IMR-90 (cell line): ENCODE results near the gene KCP. TPM values are rescaled to one million over a fixed set of nuclear protein-coding genes. Genes with fewer than 3 reads are reported as not detected.

ENCODE experiments used
- ATAC-seq: fragments of 200-7000 bp; cut with Tn5 transposase; 2 replicates; pipeline ENCODE4 v1.9.1; 2020; ENCODE audit warnings: low read depth, mild to moderate bottlenecking, moderate library complexity
- BruUV-seq: library from RNA; stranded (reverse); fragments of 400-500 nt; replicated peaks from 2 replicates; lab custom pipeline; 2021; lab: Mats Ljungman, UMichigan
- CTCF ChIA-PET: fragments of 300-600 bp; formaldehyde crosslinking; extraction: SDS; loops from one replicate; lab custom pipeline; 2021; ENCODE audit warnings: antibody characterized with exemption; lab: Yijun Ruan, JAX
- POLR2A ChIA-PET: fragments of 300-600 bp; sonication (Branson Sonifier 250); formaldehyde crosslinking; loops from one replicate; lab custom pipeline; 2022; ENCODE audit warnings: antibody characterized with exemption; ENCODE audit not compliant: unreplicated experiment; lab: Charles Lee
- DNase-seq: peaks from one replicate; pipeline ENCODE4 v3.0.0; 2013
- H2AFZ ChIP-seq: replicated peaks from 2 replicates; pipeline ENCODE3; 2013; ENCODE audit warnings: low read length, mild to moderate bottlenecking; ENCODE audit not compliant: poor library complexity
- H2AK5ac ChIP-seq: 2 replicates; pipeline ENCODE4 v1.6.1; 2013; ENCODE audit warnings: low read depth, low read length, inconsistent platforms
- H2AK9ac ChIP-seq: replicated peaks from 2 replicates; pipeline ENCODE3; 2013; ENCODE audit warnings: mild to moderate bottlenecking, low read depth, low read length, moderate library complexity; ENCODE audit not compliant: poor library complexity
- H2BK120ac ChIP-seq: 2 replicates; pipeline ENCODE4 v1.6.1; 2013; ENCODE audit warnings: low read depth, low read length, inconsistent platforms
- H2BK15ac ChIP-seq: 3 replicates; pipeline ENCODE4 v1.6.1; 2013; ENCODE audit warnings: low read depth, low read length, inconsistent platforms
- H2BK20ac ChIP-seq: 2 replicates; pipeline ENCODE4 v1.6.1; 2013; ENCODE audit warnings: low read depth, mild to moderate bottlenecking, inconsistent platforms, low read length, moderate library complexity
- H2BK5ac ChIP-seq: 2 replicates; pipeline ENCODE4 v1.6.1; 2013; ENCODE audit warnings: mild to moderate bottlenecking, low read depth, low read length, inconsistent platforms; ENCODE audit not compliant: poor library complexity, severe bottlenecking
- H3K14ac ChIP-seq: replicated peaks from 2 replicates; pipeline ENCODE4 v1.6.1; 2013; ENCODE audit warnings: low read depth, low read length, inconsistent platforms
- H3K18ac ChIP-seq: 2 replicates; pipeline ENCODE4 v1.6.1; 2013; ENCODE audit warnings: low read depth, low read length, control low read depth
- H3K23ac ChIP-seq: 2 replicates; pipeline ENCODE4 v1.6.1; 2013; ENCODE audit warnings: low read depth, low read length, inconsistent platforms
- H3K27ac ChIP-seq: 2 replicates; pipeline ENCODE4 v1.5.1; 2013; ENCODE audit warnings: mild to moderate bottlenecking, control low read depth, low read length; ENCODE audit not compliant: insufficient read depth
- H3K27me3 ChIP-seq: 2 replicates; pipeline ENCODE4 v1.6.1; 2013; ENCODE audit warnings: low read length; ENCODE audit not compliant: control insufficient read depth, insufficient read depth
- H3K36me3 ChIP-seq: 2 replicates; pipeline ENCODE4 v1.6.1; 2013; ENCODE audit warnings: low read length, mixed read lengths; ENCODE audit not compliant: control insufficient read depth, insufficient read depth
- H3K4ac ChIP-seq: 2 replicates; pipeline ENCODE4 v1.6.1; 2013; ENCODE audit warnings: low read depth, low read length, inconsistent platforms
- H3K4me1 ChIP-seq: 2 replicates; pipeline ENCODE4 v1.6.1; 2013; ENCODE audit warnings: low read length, mixed read lengths; ENCODE audit not compliant: control insufficient read depth, insufficient read depth
- H3K4me2 ChIP-seq: 2 replicates; pipeline ENCODE4 v1.6.1; 2013; ENCODE audit warnings: low read depth, mild to moderate bottlenecking, control low read depth, low read length, moderate library complexity
- H3K4me3 ChIP-seq: 2 replicates; pipeline ENCODE4 v1.5.1; 2013; ENCODE audit warnings: low read depth, mild to moderate bottlenecking, control low read depth, low read length, moderate library complexity; ENCODE audit not compliant: insufficient read depth
- H3K56ac ChIP-seq: 2 replicates; pipeline ENCODE4 v1.6.1; 2013; ENCODE audit warnings: low read length, inconsistent platforms; ENCODE audit not compliant: insufficient read depth; ENCODE audit errors: extremely low read depth
- H3K79me1 ChIP-seq, 2 experiments: 2 replicates each; pipeline ENCODE4 v1.6.1; 2013; ENCODE audit warnings: low read length in 2 of 2, inconsistent platforms in 1 of 2, low read depth in 1 of 2
- H3K9ac ChIP-seq: 2 replicates; pipeline ENCODE4 v1.6.1; 2013; ENCODE audit warnings: low read depth, low read length, control low read depth
- H3K9me1 ChIP-seq: 2 replicates; pipeline ENCODE4 v1.6.1; 2013; ENCODE audit warnings: low read length, inconsistent platforms; ENCODE audit not compliant: insufficient read depth
- H3K9me3 ChIP-seq: 2 replicates; pipeline ENCODE4 v1.6.1; 2013; ENCODE audit warnings: low read length; ENCODE audit not compliant: control insufficient read depth, insufficient read depth
- H4K20me1 ChIP-seq: 2 replicates; pipeline ENCODE4 v1.6.1; 2013; ENCODE audit warnings: low read length, inconsistent platforms; ENCODE audit not compliant: insufficient read depth
- H4K5ac ChIP-seq: 2 replicates; pipeline ENCODE4 v1.6.1; 2013; ENCODE audit warnings: mild to moderate bottlenecking, low read depth, low read length, control low read depth
- H4K8ac ChIP-seq, 2 experiments: 2 replicates each; pipeline ENCODE4 v1.6.1; 2013; ENCODE audit warnings: low read depth in 2 of 2, low read length in 2 of 2, control low read depth in 1 of 2, inconsistent platforms in 1 of 2
- H4K91ac ChIP-seq: 2 replicates; pipeline ENCODE4 v1.6.1; 2013; ENCODE audit warnings: low read depth, low read length, inconsistent platforms; ENCODE audit not compliant: insufficient read depth
- BHLHE40 ChIP-seq: fragments of 150-350 bp; IDR thresholded peaks from 2 replicates; pipeline ENCODE4 v1.6.1; 2016; ENCODE audit warnings: mild to moderate bottlenecking, low read depth, low read length
- CEBPB ChIP-seq: IDR thresholded peaks from 2 replicates; pipeline ENCODE4 v1.6.1; 2012; ENCODE audit warnings: low read depth, low read length, improper control_type of control experiment
- CHD1 ChIP-seq: IDR thresholded peaks from 2 replicates; pipeline ENCODE4 v1.6.1; 2012; ENCODE audit warnings: low read depth, low read length, improper control_type of control experiment
- FOS ChIP-seq: fragments of 150-350 bp; IDR thresholded peaks from 2 replicates; pipeline ENCODE4 v1.6.1; 2016; ENCODE audit warnings: low read depth, low read length
- MAFK ChIP-seq: IDR thresholded peaks from 2 replicates; pipeline ENCODE4 v1.6.1; 2012; ENCODE audit warnings: low read depth, low read length, improper control_type of control experiment
- MAZ ChIP-seq: IDR thresholded peaks from 2 replicates; pipeline ENCODE4 v1.6.1; 2012; ENCODE audit warnings: low read depth, mild to moderate bottlenecking, low read length, improper control_type of control experiment, moderate library complexity, borderline replicate concordance
- MXI1 ChIP-seq: IDR thresholded peaks from 2 replicates; pipeline ENCODE4 v1.6.1; 2012; ENCODE audit warnings: low read depth, mild to moderate bottlenecking, low read length, moderate library complexity, borderline replicate concordance
- NFE2L2 ChIP-seq: fragments of 150-350 bp; IDR thresholded peaks from 2 replicates; pipeline ENCODE4 v1.6.1; 2016; ENCODE audit warnings: low read depth, mild to moderate bottlenecking, low read length
- POLR2A ChIP-seq: IDR thresholded peaks from 2 replicates; pipeline ENCODE4 v1.6.1; 2012; ENCODE audit warnings: mild to moderate bottlenecking, low read depth, low read length
- RAD21 ChIP-seq: IDR thresholded peaks from 2 replicates; pipeline ENCODE4 v1.6.1; 2012; ENCODE audit warnings: low read length, improper control_type of control experiment
- RCOR1 ChIP-seq: IDR thresholded peaks from 2 replicates; pipeline ENCODE4 v1.6.1; 2012; ENCODE audit warnings: mild to moderate bottlenecking, low read length, improper control_type of control experiment; ENCODE audit not compliant: insufficient replicate concordance
- RFX5 ChIP-seq: IDR thresholded peaks from 2 replicates; pipeline ENCODE4 v1.8.0; 2012; ENCODE audit warnings: low read depth, mild to moderate bottlenecking, low read length, moderate library complexity
- SMC3 ChIP-seq: fragments of 150-350 bp; IDR thresholded peaks from 2 replicates; pipeline ENCODE4 v1.6.1; 2016; ENCODE audit warnings: low read depth, mild to moderate bottlenecking, antibody characterized with exemption, low read length, moderate library complexity
- WGBS, 2 experiments: methylation state at CpG; one replicate each; pipeline versions ENCODE4 v1.1.5 to v1.1.7; 2013; ENCODE audit warnings: missing lambda C conversion rate in 2 of 2; ENCODE audit not compliant: insufficient read length in 1 of 2; ENCODE audit errors: extremely low coverage in 2 of 2; 5-methylcytosine and 5-hydroxymethylcytosine counted together
- dilution Hi-C: fragments of 300-500 bp; cut with HindIII; formaldehyde crosslinking; loops from one replicate; pipeline ENCODE4 v1.14.3; 2018; ENCODE audit warnings: low sequenced_read_pairs; ENCODE audit not compliant: unreplicated experiment
- in situ Hi-C: fragments of 300-500 bp; cut with MboI; formaldehyde crosslinking; loops from 3 replicates; pipeline ENCODE4 v1.14.3; 2019; ENCODE audit warnings: low sequenced_read_pairs, inconsistent platforms, mixed read lengths
- intact Hi-C: fragments of 100-400 bp; cut with micrococcal nuclease; formaldehyde crosslinking; loops from 2 replicates; pipeline ENCODE4 v1.10.0; 2022
- polyA plus RNA-seq, 3 experiments: library from polyadenylated mRNA; depleted of rRNA; stranded (reverse); fragments of >200 nt; gene quantifications; 2 replicates each; pipeline ENCODE4 v1.2.3, GENCODE V29; 2012; ENCODE audit warnings: low replicate concordance in 1 of 3
- total RNA-seq: library from RNA; depleted of rRNA; stranded (reverse); fragments of >200 nt; gene quantifications from 2 replicates; pipeline ENCODE4 v1.2.3, GENCODE V29; 2012
- TF ChIP-seq, protein P1 (sequence below): fragments of 150-350 bp; IDR thresholded peaks from 2 replicates; pipeline ENCODE4 v1.6.1; 2016; ENCODE audit warnings: low read depth, mild to moderate bottlenecking, low read length, moderate library complexity, borderline replicate concordance

KCP gene
- total and polyA plus RNA-seq, 2 of the 4 experiments (the other 2 are of a cell fraction), result 0.03 TPM; not detected in 1

- Histone ChIP-seq H4K5ac (no peak overlapping the region), H3K9me3 (peaks cover 2% of the 10 kb centered on the region; the same call in 1 of the 2 replicates), H3K27ac (no peak overlapping the region), H3K36me3 (no peaks in the 10 kb centered on the region), H3K56ac (no peak overlapping the region), H2BK5ac (no peak overlapping the region), H3K4me2 (no peak overlapping the region), H4K8ac (no peak overlapping the region), H3K9me1 (no peaks in the 10 kb centered on the region), H3K27me3 (peaks cover 8% of the 10 kb centered on the region), H2AK5ac (no peak overlapping the region), H3K9ac (no peak overlapping the region), H3K14ac (no peak overlapping the region), H2BK15ac (no peak overlapping the region), H3K4ac (no peak overlapping the region), H4K91ac (no peak overlapping the region), H3K79me1 (no peaks in the 10 kb centered on the region), H3K18ac (no peak overlapping the region), H3K4me1 (peaks cover 3% of the 10 kb centered on the region; the same call in 1 of the 2 replicates), H2BK20ac (no peak overlapping the region), H4K20me1 (no peaks in the 10 kb centered on the region), H2AFZ (no peak overlapping the region), H2AK9ac (no peak overlapping the region), H2BK120ac (no peak overlapping the region), H3K23ac (no peak overlapping the region), H3K4me3 (no peak overlapping the region)
- CTCF ChIA-PET, result interaction anchor here (1.2 kb wide), 1 partner anchor 191 kb away, joined by 4 read pairs; no protein-coding TSS in a partner anchor
- no TSS peak for BruUV-seq
- no peak for ATAC-seq
- WGBS, 2 experiments, result no CpG with 5 or more reads among the region's 1 CpG
- TF ChIP-seq MXI1 (no peak), MAFK (no peak), RAD21 (no peak), SMC3 (no peak), RCOR1 (no peak), MAZ (no peak), POLR2A (no peak), NFE2L2 (no peak), CHD1 (no peak), RFX5 (no peak), BHLHE40 (no peak), CEBPB (no peak), FOS (no peak)
- TF ChIP-seq, protein P1, sequence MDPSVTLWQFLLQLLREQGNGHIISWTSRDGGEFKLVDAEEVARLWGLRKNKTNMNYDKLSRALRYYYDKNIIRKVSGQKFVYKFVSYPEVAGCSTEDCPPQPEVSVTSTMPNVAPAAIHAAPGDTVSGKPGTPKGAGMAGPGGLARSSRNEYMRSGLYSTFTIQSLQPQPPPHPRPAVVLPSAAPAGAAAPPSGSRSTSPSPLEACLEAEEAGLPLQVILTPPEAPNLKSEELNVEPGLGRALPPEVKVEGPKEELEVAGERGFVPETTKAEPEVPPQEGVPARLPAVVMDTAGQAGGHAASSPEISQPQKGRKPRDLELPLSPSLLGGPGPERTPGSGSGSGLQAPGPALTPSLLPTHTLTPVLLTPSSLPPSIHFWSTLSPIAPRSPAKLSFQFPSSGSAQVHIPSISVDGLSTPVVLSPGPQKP, result no peak
- POLR2A ChIA-PET, result no interaction called here
- no peak for DNase-seq
- in situ Hi-C loops, result loop anchor here (5.0 kb wide), 1 partner anchor 192 kb away; no protein-coding TSS in a partner anchor
- intact Hi-C loops, result no loop called here
- dilution Hi-C loops, result no loop called here
These were observed 10.3 kb downstream of the KCP start for GRCh38 chr7:128900237-128900636.
